Measurements from ENCODE around the gene TVP23C.
"Not testable (repeated sequence)": the region's sequence is repeated elsewhere in the genome, so short reads cannot be mapped to it uniquely, and the experiment has no call there.

Gene TVP23C

GRCh38 chr17:15563375-15563857 lies at the start of gene TVP23C:
TSS of gene TVP23C (minus strand) at chr17:15563483. CDS start at chr17:15563448, 35 bp downstream.
- DNase-seq (ENCODE audit: low read depth), result peak; percentile 56

GRCh38 chr17:15592960-15593359 lies 29.7 kb upstream of the TVP23C start:
- not testable (repeated sequence) for DNase-seq (ENCODE audit: low read depth)

- not testable (repeated sequence) for DNase-seq (ENCODE audit: low read depth)
These were observed 28.7 kb upstream of the TVP23C start for GRCh38 chr17:15591986-15592385.

GRCh38 chr17:15590844-15591243 lies 27.6 kb upstream of the TVP23C start:
- DNase-seq (ENCODE audit: low read depth), result not testable (repeated sequence)

GRCh38 chr17:15589544-15590536 lies 26.6 kb upstream of the TVP23C start:
- DNase-seq (ENCODE audit: low read depth), result not testable (repeated sequence)

GRCh38 chr17:15588017-15588416 lies 24.7 kb upstream of the TVP23C start:
- not testable (repeated sequence) for DNase-seq (ENCODE audit: low read depth)

- DNase-seq (ENCODE audit: low read depth), result not testable (repeated sequence)
These were observed 20.0 kb upstream of the TVP23C start for GRCh38 chr17:15583313-15583712.

- not testable (repeated sequence) for DNase-seq (ENCODE audit: low read depth)
These were observed 18.2 kb upstream of the TVP23C start for GRCh38 chr17:15581462-15581861.

- not testable (repeated sequence) for DNase-seq (ENCODE audit: low read depth)
These were observed 13.6 kb upstream of the TVP23C start for GRCh38 chr17:15576848-15577247.

GRCh38 chr17:15574660-15575059 lies 11.4 kb upstream of the TVP23C start:
- DNase-seq (ENCODE audit: low read depth), result not testable (repeated sequence)

- peak; percentile 23 for DNase-seq (ENCODE audit: low read depth)
These were observed 10.6 kb upstream of the TVP23C start for GRCh38 chr17:15573870-15574269.

GRCh38 chr17:15562613-15563374 lies 489 bp downstream of the TVP23C start:
- not testable (repeated sequence) for DNase-seq (ENCODE audit: low read depth)

GRCh38 chr17:15561439-15561838 lies 1.8 kb downstream of the TVP23C start:
- DNase-seq (ENCODE audit: low read depth), result not testable (repeated sequence)

GRCh38 chr17:15558403-15559105 lies 4.7 kb downstream of the TVP23C start:
- DNase-seq (ENCODE audit: low read depth), result not testable (repeated sequence)

- DNase-seq (ENCODE audit: low read depth), result not testable (repeated sequence)
These were observed 5.9 kb downstream of the TVP23C start for GRCh38 chr17:15557334-15557832.

- not testable (repeated sequence) for DNase-seq (ENCODE audit: low read depth)
These were observed 10.4 kb downstream of the TVP23C start for GRCh38 chr17:15552932-15553331.

- DNase-seq (ENCODE audit: low read depth), result peak; percentile 4
These were observed 13.7 kb downstream of the TVP23C start for GRCh38 chr17:15549552-15549951.

- DNase-seq (ENCODE audit: low read depth), result not testable (repeated sequence)
These were observed 16.7 kb downstream of the TVP23C start for GRCh38 chr17:15546604-15547003.

- DNase-seq (ENCODE audit: low read depth), result peak; percentile 33
These were observed 22.7 kb downstream of the TVP23C start for GRCh38 chr17:15540371-15541219.

GRCh38 chr17:15533122-15533521 lies 30.2 kb downstream of the TVP23C start:
- DNase-seq (ENCODE audit: low read depth), result not testable (repeated sequence)
